GM12878 (cell line): ENCODE measurements around the gene FAXC. TPM values are rescaled to one million over a fixed set of nuclear protein-coding genes. Genes with fewer than 3 reads are reported as not detected.

ENCODE experiments used
- ATAC-seq: fragments of 200-7000 bp; cut with Tn5 transposase; 3 replicates; pipeline ENCODE4 v1.9.1; 2020; ENCODE audit warnings: mild to moderate bottlenecking, moderate library complexity
- BruUV-seq: library from RNA; stranded (reverse); fragments of 400-500 nt; replicated peaks from 2 replicates; lab custom pipeline; 2021; lab: Mats Ljungman, UMichigan
- CTCF ChIA-PET: fragments of 300-600 bp; sonication (Branson Sonifier 250); formaldehyde crosslinking; extraction: SDS; loops from one replicate; lab custom pipeline; 2021; ENCODE audit warnings: inconsistent platforms; lab: Yijun Ruan, JAX
- POLR2A ChIA-PET: fragments of 350-600 bp; formaldehyde crosslinking; extraction: SDS; loops from one replicate; lab custom pipeline; 2021; ENCODE audit warnings: inconsistent platforms; lab: Charles Lee
- RAD21 ChIA-PET: fragments of 300-600 bp; sonication (Branson Sonifier 250); formaldehyde crosslinking; loops from one replicate; lab custom pipeline; 2023; ENCODE audit warnings: antibody characterized with exemption; ENCODE audit not compliant: unreplicated experiment; lab: Charles Lee
- SMC1A ChIA-PET: fragments of 300-600 bp; sonication (Branson Sonifier 250); formaldehyde crosslinking; loops from one replicate; lab custom pipeline; 2023; ENCODE audit not compliant: unreplicated experiment, uncharacterized antibody; lab: Charles Lee
- DNase-seq: peaks from one replicate; pipeline ENCODE4 v3.0.0-alpha.2; 2011; ENCODE audit warnings: low read depth, low spot score
- FAIRE-seq: peaks from 3 replicates; lab custom pipeline; 2011; peaks lifted over from hg19 to GRCh38; lab: Jason Lieb, UNC
- H2AFZ ChIP-seq: 2 replicates; pipeline ENCODE4 v1.6.0; 2011; ENCODE audit warnings: low read depth, low read length, control low read depth; ENCODE audit not compliant: control insufficient read depth
- H3K27ac ChIP-seq: 2 replicates; pipeline ENCODE4 v1.5.1; 2011; ENCODE audit warnings: control low read depth; ENCODE audit not compliant: control insufficient read depth, insufficient read depth
- H3K27me3 ChIP-seq, 2 experiments: replicated peaks in 1 of 2; 2 replicates each; pipeline versions ENCODE4 v1.6.0 to v1.6.1; 2011; ENCODE audit warnings: low read length in 1 of 2; ENCODE audit not compliant: control insufficient read depth in 2 of 2, insufficient read depth in 2 of 2
- H3K36me3 ChIP-seq, 2 experiments: 2 replicates each; pipeline ENCODE4 v1.5.1; 2011; ENCODE audit warnings: low read length in 1 of 2; ENCODE audit not compliant: control insufficient read depth in 2 of 2, insufficient read depth in 2 of 2
- H3K4me1 ChIP-seq: 2 replicates; pipeline ENCODE4 v1.6.1; 2011; ENCODE audit warnings: mild to moderate bottlenecking, low read length, moderate library complexity, mixed read lengths; ENCODE audit not compliant: control insufficient read depth, insufficient read depth
- H3K4me2 ChIP-seq: 2 replicates; pipeline ENCODE4 v1.6.0; 2011; ENCODE audit warnings: control low read depth; ENCODE audit not compliant: control insufficient read depth, insufficient read depth
- H3K4me3 ChIP-seq: fragments of 200-600 bp; sonication (generic); 2 replicates; pipeline ENCODE4 v1.5.1; 2016
- H3K79me2 ChIP-seq: 2 replicates; pipeline ENCODE4 v1.6.0; 2011; ENCODE audit warnings: low read length; ENCODE audit not compliant: control insufficient read depth, insufficient read depth
- H3K9ac ChIP-seq: 2 replicates; pipeline ENCODE4 v1.8.0; 2011; ENCODE audit warnings: low read length, control low read depth, mixed read lengths; ENCODE audit not compliant: control insufficient read depth, insufficient read depth
- H3K9me3 ChIP-seq: replicated peaks from 3 replicates; pipeline ENCODE4 v1.5.1; 2011; ENCODE audit warnings: mild to moderate bottlenecking, low read length; ENCODE audit not compliant: control insufficient read depth, insufficient read depth
- H4K20me1 ChIP-seq: 2 replicates; pipeline ENCODE4 v1.6.0; 2011; ENCODE audit not compliant: control insufficient read depth, insufficient read depth
- HDGF ChIP-seq: fragments of 450-650 bp; IDR thresholded peaks from 2 replicates; pipeline ENCODE4 v1.6.1; 2016; ENCODE audit warnings: antibody characterized with exemption
- MYB ChIP-seq: fragments of 150-350 bp; IDR thresholded peaks from 2 replicates; pipeline ENCODE4 v1.6.1; 2014; ENCODE audit warnings: mild to moderate bottlenecking, low read depth, low read length, borderline replicate concordance
- NR2C1 ChIP-seq: fragments of 450-650 bp; IDR thresholded peaks from 2 replicates; pipeline ENCODE4 v1.6.1; 2017; ENCODE audit warnings: antibody characterized with exemption, mild to moderate bottlenecking, moderate library complexity
- PRDM15 ChIP-seq: fragments of 450-650 bp; formaldehyde crosslinking; IDR thresholded peaks from 2 replicates; pipeline ENCODE4 v1.4.0; 2020; ENCODE audit warnings: mild to moderate bottlenecking, moderate library complexity
- RELA ChIP-seq: fragments of 450-650 bp; IDR thresholded peaks from 2 replicates; pipeline ENCODE4 v1.8.0; 2014; ENCODE audit warnings: borderline replicate concordance; ENCODE audit not compliant: partially characterized antibody
- SMAD1 ChIP-seq: fragments of 450-650 bp; IDR thresholded peaks from 2 replicates; pipeline ENCODE4 v1.6.1; 2018; ENCODE audit warnings: mild to moderate bottlenecking, low read depth; ENCODE audit not compliant: partially characterized antibody
- ZBTB4 ChIP-seq: fragments of 450-650 bp; formaldehyde crosslinking; IDR thresholded peaks from 2 replicates; pipeline ENCODE4 v1.4.0; 2022; ENCODE audit warnings: mild to moderate bottlenecking, moderate library complexity
- ZNF207 ChIP-seq: fragments of 450-650 bp; IDR thresholded peaks from 2 replicates; pipeline ENCODE4 v1.6.1; 2014; ENCODE audit warnings: antibody characterized with exemption, mild to moderate bottlenecking, borderline replicate concordance
- WGBS: methylation state at CpG from one replicate; pipeline ENCODE4 v1.1.6; 2016; ENCODE audit warnings: low lambda C conversion rate; ENCODE audit not compliant: insufficient replicate concordance, insufficient coverage; ENCODE audit errors: missing lambda C conversion rate; 5-methylcytosine and 5-hydroxymethylcytosine counted together
- in situ Hi-C: fragments of 300-500 bp; cut with MboI; formaldehyde crosslinking; loops from 9 replicates; pipeline ENCODE4 v1.14.3; 2018; ENCODE audit warnings: mixed read lengths
- intact Hi-C: fragments of 100-400 bp; cut with micrococcal nuclease; formaldehyde crosslinking; loops from one replicate; pipeline ENCODE4 v1.14.2; 2022; ENCODE audit not compliant: unreplicated experiment
- polyA plus RNA-seq, 11 experiments: library from polyadenylated mRNA; depleted of rRNA in 4 of 11; unstranded in 6 of 11; stranded (reverse) in 5 of 11; fragments of >200 nt; fragmentation: Nextera tagmentation in 4 of 11; fragmentation: Illumina TruSeq in 1 of 11; extraction: Ambion mirVana in 4 of 11; extraction: Trizol in 1 of 11; gene quantifications; 1 replicate in 1 of 11; 2 replicates in 10 of 11; pipeline versions ENCODE4 v1.2.1 to v1.2.3, GENCODE V29; 2011 to 2016; ENCODE audit warnings: inconsistent platforms in 2 of 11, missing spikeins in 2 of 11, low read depth in 1 of 11
- total RNA-seq, 4 experiments: library from RNA; depleted of rRNA in 3 of 4; stranded (reverse); fragments of >200 nt in 3 of 4; fragmentation: Illumina TruSeq in 1 of 4; extraction: Trizol in 1 of 4; gene quantifications; 2 replicates each; pipeline versions ENCODE4 v1.2.1 to v1.2.3, GENCODE V29; 2013 to 2021

The FAXC gene
- total and polyA plus RNA-seq, 10 of the 15 experiments (the other 5 are each of a cell fraction or from before 2014, with no cell fraction given): not detected

- H3K27ac ChIP-seq: no peak overlapping the region
- in situ Hi-C loops: no loop called here
- BruUV-seq: no TSS peak
Measured at GRCh38 chr6:99253271-99253670, 96.2 kb downstream of the FAXC start.

More at GRCh38 chr6:99253271-99253670, 96.2 kb downstream of the FAXC start:
- ChIA-PET RAD21 (no interaction called here), CTCF (no interaction called here), POLR2A (no interaction called here), SMC1A (no interaction called here)
- WGBS: 57% methylated on average over 2 of the region's 2 CpGs
- Histone ChIP-seq H3K4me2 (no peak overlapping the region), H4K20me1 (no peaks in the 10 kb centered on the region), H3K27me3 (no peaks in the 10 kb centered on the region), H3K9me3 (no peaks in the 10 kb centered on the region), H3K9ac (no peak overlapping the region), H3K79me2 (no peaks in the 10 kb centered on the region), H2AFZ (no peak overlapping the region), H3K4me1 (no peaks in the 10 kb centered on the region), H3K4me3 (no peak overlapping the region), H3K36me3 (no peaks in the 10 kb centered on the region)
- intact Hi-C loops: no loop called here
- no peak for FAIRE-seq
- TF ChIP-seq PRDM15 (CRISPR knock-in tag): no peak
- TF ChIP-seq MYB: no peak
- TF ChIP-seq ZNF207: no peak
- no peak for TF ChIP-seq HDGF
- TF ChIP-seq ZBTB4 (CRISPR knock-in tag): no peak
- TF ChIP-seq NR2C1: no peak
- TF ChIP-seq SMAD1: no peak
- TF ChIP-seq RELA: no peak
- no peak for ATAC-seq
- DNase-seq: no peak
